ENCODE data around the gene USP1.
A peak's percentile ranks its signal among the peaks of the same experiment; 100 is the strongest.

Gene USP1

GRCh38 chr1:62426794-62427193, 10.1 kb upstream of the USP1 start:
- no peak for DNase-seq

DNA sequence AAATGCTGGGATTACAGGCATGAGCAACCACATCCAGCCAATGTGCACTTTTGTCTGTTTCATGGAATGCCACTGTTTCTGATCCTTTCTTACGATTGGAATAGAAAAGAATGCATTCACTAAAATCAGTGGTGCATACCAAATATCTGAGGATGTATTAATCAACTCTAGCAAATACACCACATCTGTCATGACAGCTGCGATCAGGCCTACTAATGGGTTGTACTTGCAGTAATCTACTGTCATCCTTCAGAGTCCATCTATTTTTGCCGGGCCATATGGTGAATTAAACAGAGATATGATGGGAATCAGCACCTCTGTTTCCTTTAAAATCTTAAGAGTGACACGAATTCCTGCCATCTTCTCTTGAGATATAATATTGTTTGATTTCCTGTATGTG, 8.5 kb upstream of the USP1 start:
- no peak for DNase-seq

GRCh38 chr1:62429581-62429980, 7.3 kb upstream of the USP1 start:
- no peak for DNase-seq

DNA sequence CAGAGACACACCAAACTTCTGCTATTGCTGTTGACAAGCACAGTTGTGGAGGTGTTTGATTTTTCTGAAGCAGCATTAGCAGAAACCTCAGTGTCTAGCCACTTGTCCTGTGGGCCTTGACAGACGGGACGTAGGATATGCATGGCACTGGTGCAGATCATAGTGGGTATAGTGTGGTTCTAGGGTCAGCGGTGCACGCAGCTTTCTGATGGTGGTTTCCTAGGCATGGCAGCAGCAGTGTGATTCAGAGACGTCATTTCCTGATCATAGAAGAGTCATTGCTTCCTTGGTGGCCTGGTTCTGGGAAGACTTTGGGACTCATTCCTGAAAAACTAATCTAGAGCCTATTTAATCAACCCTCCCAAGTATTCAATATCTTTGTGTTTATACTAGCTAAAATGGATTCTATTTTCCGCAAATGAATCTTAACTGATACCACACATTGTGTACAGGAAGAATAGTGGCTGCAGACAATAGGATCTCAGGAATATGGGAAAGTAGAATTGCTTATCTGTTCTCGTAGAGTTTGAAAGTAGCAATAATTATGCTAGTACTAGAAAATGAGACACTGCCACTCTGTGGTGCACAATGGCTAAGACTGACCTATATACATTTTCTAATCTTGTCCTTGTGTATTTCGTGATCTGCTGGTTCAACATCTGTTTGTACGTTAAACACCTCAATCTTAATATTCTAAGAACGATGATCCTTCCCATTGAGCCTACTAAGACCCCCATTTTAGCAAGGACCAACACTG, 2.8 kb upstream of the USP1 start:
- DNase-seq = peak in 1 of 2 experiments; percentile 11

DNA sequence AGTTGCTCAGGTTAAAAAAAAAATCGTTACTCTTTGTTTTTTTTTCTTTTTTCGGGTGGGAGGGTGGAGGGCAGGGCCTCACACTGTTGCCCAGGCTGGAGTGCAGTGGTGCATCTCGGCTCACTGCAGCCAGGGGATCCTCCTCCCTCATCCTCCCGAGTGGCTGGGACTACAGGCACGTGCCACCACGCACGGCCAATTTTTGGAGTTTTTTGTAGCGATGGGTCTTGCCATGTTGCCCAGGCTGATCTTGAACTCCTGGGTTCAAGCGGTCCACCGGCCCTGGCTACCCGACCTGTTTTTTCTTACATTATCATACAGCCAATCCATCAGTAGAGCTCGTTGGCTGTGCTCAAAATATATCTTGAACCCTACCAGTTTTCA, 2.2 kb upstream of the USP1 start:
- no peak for DNase-seq

- DNase-seq = no peak
Measured at GRCh38 chr1:62435231-62436038, 1.4 kb upstream of the USP1 start.

DNA sequence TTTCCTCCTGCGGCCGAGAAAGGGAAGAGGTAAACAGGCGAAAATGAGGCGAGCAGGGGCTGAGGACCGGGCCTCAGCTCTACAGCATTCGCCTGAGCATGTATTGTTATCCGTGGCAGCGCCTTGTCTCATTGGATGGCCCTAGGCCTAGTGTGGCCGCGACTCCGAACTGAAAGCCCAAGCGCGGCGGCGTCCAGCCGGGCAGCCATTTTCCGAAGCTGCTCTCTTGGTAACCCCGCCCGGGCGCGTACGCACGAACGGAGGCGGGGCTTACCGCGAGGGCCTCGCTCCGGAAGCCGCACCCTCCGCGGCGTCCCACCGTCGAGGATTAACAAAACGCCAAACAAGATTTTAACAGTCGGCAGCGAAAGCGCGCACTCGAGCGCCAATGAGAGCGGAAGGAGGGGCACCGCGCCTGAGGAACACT, 797 bp upstream of the USP1 start:
- no peak for DNase-seq

GRCh38 chr1:62437273-62437940, 558 bp downstream of the USP1 start:
- DNase-seq = peak in 1 of 2 experiments; percentile 33

GRCh38 chr1:62438163-62438562, 1.3 kb downstream of the USP1 start:
- DNase-seq = no peak

GRCh38 chr1:62439652-62440371, 3.0 kb downstream of the USP1 start:
- DNase-seq = no peak

DNA sequence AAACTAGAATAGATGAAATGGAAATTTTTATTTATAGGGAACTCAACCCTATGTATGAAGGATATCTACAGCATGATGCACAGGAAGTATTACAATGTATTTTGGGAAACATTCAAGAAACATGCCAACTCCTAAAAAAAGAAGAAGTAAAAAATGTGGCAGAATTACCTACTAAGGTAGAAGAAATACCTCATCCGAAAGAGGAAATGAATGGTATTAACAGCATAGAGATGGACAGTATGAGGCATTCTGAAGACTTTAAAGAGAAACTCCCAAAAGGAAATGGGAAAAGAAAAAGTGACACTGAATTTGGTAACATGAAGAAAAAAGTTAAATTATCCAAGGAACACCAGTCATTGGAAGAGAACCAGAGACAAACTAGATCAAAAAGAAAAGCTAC, 7.9 kb downstream of the USP1 start:
- DNase-seq = no peak

GRCh38 chr1:62448221-62448933, 11.5 kb downstream of the USP1 start:
- no peak for DNase-seq

DNA sequence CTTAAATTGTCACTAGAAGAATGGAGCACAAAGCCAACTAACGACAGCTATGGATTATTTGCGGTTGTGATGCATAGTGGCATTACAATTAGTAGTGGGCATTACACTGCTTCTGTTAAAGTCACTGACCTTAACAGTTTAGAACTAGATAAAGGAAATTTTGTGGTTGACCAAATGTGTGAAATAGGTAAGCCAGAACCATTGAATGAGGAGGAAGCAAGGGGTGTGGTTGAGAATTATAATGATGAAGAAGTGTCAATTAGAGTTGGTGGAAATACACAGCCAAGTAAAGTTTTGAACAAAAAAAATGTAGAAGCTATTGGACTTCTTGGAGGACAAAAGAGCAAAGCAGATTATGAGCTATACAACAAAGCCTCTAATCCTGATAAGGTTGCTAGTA, 13.5 kb downstream of the USP1 start:
- no peak for DNase-seq

- no peak for DNase-seq
Measured at GRCh38 chr1:62452951-62453350, 16.1 kb downstream of the USP1 start.

GRCh38 chr1:62457955-62458354, 21.1 kb downstream of the USP1 start:
- no peak for DNase-seq

- DNase-seq = no peak
Measured at GRCh38 chr1:62462370-62462769, 25.5 kb downstream of the USP1 start.

- no peak for DNase-seq
Measured at GRCh38 chr1:62467092-62467491, 30.2 kb downstream of the USP1 start.

- no peak for DNase-seq
Measured at GRCh38 chr1:62476525-62477219, 39.8 kb downstream of the USP1 start.

DNA sequence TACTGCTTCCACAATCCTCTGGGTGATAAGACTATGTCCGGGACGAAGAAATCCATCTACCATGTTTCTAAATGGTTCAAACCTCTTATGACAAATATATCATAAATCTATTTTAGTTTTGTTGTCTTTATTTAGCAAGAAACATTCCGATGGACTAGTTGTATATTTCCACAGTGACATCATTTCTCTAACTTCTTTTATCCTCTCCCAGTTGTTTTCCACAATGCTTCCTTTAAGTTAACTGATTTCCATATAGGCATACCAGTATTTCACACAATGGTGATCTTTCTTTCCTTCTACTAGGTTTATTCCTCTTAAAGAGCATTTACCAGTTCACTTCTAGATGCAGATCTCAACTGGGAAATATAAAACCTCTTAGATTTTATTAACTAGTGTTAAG, 44.8 kb downstream of the USP1 start:
- DNase-seq = no peak

DNA sequence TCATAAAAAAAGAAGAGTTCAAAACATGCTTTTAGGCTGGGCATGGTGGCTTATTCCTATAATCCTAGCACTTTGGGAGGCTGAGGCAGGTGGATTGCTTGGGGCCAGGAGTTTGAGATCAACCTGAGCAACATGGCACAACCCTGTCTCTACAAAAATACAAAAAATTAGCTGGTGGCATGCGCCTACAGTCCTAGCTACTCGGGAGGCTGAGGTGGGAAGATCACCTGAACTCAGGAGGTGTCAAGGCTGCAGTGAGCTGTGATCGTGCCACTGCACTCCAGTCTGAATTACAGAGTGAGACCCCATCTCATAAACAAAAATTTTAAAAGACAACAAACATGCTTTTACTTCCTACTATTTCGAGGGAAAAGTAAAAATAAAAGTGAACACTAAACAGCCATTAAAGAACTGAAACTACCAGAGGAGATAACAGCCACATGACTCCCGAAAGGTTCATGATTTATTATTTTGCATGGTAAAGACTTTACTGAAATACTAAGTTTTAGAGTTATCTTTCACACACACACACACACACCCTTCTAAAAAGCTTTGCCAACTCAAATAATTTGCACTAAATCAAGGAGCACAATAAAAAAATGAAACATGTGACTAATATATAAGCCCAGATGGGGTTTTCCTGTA, 48.1 kb downstream of the USP1 start:
- DNase-seq = no peak

- DNase-seq = no peak
Measured at GRCh38 chr1:62487956-62488355, 51.1 kb downstream of the USP1 start.
